ENCODE data around the gene ADAM33.

GRCh38 chr20:3706774-3707507, 25.1 kb upstream of the ADAM33 start:
- TF ChIP-seq POLR2A (IDR thresholded peaks at IDR 0.05) (peak; percentile 10 to 38), CTCF (IDR thresholded peaks at IDR 0.05 in 4 of 5, conservative IDR thresholded peaks at IDR 0.05 in 1 of 5) (no peak)

Data from gastrocnemius medialis (tissue), 4 donors.